ENCODE data around the gene PHLDA3.

DNA sequence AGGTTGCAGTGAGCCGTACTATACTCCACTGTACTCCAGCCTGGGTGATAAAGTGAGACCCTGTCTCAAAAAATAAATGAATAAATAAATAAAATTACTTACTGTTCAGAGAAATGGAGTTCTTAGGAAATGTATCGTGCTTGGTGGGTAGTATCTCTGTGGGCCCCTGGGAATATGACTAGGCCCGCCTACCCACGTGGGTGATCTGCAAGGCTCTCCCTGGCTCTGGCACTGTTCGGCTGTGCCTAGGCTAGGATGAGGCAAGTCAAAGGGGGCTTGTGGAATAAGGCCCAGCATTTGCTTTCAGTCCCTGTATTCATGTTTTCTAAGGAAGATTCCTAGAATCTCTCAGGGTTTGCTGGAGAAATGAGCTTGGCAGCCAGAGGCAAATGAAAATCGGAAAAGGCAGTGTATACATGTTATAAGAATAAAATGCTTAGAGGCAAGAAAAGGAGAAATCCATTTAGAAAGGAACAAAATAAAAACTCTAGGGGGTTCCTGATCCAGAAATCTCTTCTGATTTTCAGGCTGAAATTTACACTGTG, 42.5 kb upstream of the PHLDA3 start:
- TF ChIP-seq EZH2 (IDR thresholded peaks at IDR 0.05; ENCODE audit: insufficient read depth, low read length): no peak
- TF ChIP-seq, protein P1, sequence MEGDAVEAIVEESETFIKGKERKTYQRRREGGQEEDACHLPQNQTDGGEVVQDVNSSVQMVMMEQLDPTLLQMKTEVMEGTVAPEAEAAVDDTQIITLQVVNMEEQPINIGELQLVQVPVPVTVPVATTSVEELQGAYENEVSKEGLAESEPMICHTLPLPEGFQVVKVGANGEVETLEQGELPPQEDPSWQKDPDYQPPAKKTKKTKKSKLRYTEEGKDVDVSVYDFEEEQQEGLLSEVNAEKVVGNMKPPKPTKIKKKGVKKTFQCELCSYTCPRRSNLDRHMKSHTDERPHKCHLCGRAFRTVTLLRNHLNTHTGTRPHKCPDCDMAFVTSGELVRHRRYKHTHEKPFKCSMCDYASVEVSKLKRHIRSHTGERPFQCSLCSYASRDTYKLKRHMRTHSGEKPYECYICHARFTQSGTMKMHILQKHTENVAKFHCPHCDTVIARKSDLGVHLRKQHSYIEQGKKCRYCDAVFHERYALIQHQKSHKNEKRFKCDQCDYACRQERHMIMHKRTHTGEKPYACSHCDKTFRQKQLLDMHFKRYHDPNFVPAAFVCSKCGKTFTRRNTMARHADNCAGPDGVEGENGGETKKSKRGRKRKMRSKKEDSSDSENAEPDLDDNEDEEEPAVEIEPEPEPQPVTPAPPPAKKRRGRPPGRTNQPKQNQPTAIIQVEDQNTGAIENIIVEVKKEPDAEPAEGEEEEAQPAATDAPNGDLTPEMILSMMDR (IDR thresholded peaks at IDR 0.05; ENCODE audit: insufficient read depth, low read depth, low read length): no peak

All from astrocyte (in vitro differentiated cells and primary cell).